ENCODE results near the gene MRPL53. TPM values are rescaled to one million over a fixed set of nuclear protein-coding genes. Genes with fewer than 3 reads are reported as not detected.

Gene MRPL53
- total and polyA plus RNA-seq, 4 donors, result 12.6 to 72.5 (median 36.1) TPM

DNA sequence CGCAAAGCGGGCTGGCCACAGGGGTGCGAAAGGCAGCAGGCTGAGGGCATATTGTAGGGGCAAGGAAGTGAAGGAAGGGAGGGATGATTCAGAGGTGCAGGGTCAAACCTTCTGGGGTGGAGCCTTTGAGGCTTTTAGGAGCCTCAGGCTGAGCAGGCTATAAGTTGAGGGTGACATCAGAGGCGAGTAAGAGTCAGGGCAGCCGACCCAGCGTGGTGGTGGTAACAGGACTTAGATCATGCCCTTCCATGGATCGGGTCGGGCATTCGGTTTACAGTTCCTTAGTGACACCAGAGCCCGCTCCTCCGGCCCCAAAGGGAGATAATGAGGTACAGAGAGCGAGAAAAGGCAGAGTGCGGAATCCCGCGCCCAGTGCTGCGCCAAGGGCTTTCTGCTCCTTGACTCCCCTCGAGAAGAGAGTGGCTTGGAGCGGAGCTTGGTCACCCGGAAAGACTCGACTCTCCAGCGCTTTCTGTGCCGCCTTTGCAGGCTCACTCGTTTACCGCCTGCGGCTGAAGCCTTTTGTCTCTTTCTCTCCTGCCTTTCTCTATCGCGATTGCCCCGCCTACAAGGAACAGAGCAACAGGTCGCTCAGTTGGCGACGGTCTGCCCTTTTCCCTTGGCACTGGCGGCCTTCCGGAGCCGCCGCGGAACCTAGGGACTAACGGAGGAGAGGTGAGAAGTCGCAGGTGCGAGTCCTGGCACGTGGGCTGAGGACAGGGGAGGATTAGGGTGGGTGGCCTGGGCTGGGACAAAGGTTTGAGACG is 26.2 kb upstream of the MRPL53 start:
- no peaks in the 10 kb centered on the region for H3K9me3 ChIP-seq (ENCODE audit: control insufficient read depth in 4 of 4, low read length in 3 of 4)
- H3K27ac ChIP-seq (ENCODE audit: low read depth in 1 of 2, low read length in 2 of 2), result no peak overlapping the region
- peak overlapping the region in 1 of 2 donors; percentile 23 for H3K9ac ChIP-seq (ENCODE audit: low read depth in 1 of 2, low read length in 2 of 2)
- peaks cover 0 to 4% (median 2%) of the 10 kb centered on the region in 4 donors for H3K36me3 ChIP-seq (ENCODE audit: control insufficient read depth in 4 of 4, insufficient read depth in 3 of 4, low read depth in 1 of 4, low read length in 3 of 4)
- H3K27me3 ChIP-seq (ENCODE audit: control insufficient read depth in 4 of 4, insufficient read depth in 4 of 4, low read length in 3 of 4), result no peaks in the 10 kb centered on the region
- peaks cover 17 to 72% (median 54%) of the 10 kb centered on the region in 4 donors for H3K4me1 ChIP-seq (ENCODE audit: control insufficient read depth in 4 of 4, insufficient read depth in 4 of 4, low read length in 3 of 4)
- DNase-seq (ENCODE audit: low spot score), result no peak
- TF ChIP-seq GABPA (IDR thresholded peaks at IDR 0.05 in 1 of 2, conservative IDR thresholded peaks at IDR 0.05 in 1 of 2) (no peak), FOXA2 (IDR thresholded peaks at IDR 0.05) (no peak), YY1 (IDR thresholded peaks at IDR 0.05) (no peak), TAF1 (conservative IDR thresholded peaks at IDR 0.05) (no peak), HNF4G (IDR thresholded peaks at IDR 0.05) (no peak), NR2F2 (IDR thresholded peaks at IDR 0.05) (no peak), RAD21 (IDR thresholded peaks at IDR 0.05) (no peak), EGR1 (IDR thresholded peaks at IDR 0.05; ENCODE audit: low read depth in 2 of 2) (no peak), FOXA1 (IDR thresholded peaks at IDR 0.05) (no peak), HNF4A (conservative IDR thresholded peaks at IDR 0.05) (no peak), JUND (IDR thresholded peaks at IDR 0.05) (no peak), RXRA (IDR thresholded peaks at IDR 0.05) (no peak), SP1 (IDR thresholded peaks at IDR 0.05) (no peak)
- TF ChIP-seq, protein P1, sequence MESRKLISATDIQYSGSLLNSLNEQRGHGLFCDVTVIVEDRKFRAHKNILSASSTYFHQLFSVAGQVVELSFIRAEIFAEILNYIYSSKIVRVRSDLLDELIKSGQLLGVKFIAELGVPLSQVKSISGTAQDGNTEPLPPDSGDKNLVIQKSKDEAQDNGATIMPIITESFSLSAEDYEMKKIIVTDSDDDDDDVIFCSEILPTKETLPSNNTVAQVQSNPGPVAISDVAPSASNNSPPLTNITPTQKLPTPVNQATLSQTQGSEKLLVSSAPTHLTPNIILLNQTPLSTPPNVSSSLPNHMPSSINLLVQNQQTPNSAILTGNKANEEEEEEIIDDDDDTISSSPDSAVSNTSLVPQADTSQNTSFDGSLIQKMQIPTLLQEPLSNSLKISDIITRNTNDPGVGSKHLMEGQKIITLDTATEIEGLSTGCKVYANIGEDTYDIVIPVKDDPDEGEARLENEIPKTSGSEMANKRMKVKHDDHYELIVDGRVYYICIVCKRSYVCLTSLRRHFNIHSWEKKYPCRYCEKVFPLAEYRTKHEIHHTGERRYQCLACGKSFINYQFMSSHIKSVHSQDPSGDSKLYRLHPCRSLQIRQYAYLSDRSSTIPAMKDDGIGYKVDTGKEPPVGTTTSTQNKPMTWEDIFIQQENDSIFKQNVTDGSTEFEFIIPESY (IDR thresholded peaks at IDR 0.05), result no peak
- TF ChIP-seq, protein P2, sequence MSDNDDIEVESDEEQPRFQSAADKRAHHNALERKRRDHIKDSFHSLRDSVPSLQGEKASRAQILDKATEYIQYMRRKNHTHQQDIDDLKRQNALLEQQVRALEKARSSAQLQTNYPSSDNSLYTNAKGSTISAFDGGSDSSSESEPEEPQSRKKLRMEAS (IDR thresholded peaks at IDR 0.05), result no peak
- TF ChIP-seq, protein P3, sequence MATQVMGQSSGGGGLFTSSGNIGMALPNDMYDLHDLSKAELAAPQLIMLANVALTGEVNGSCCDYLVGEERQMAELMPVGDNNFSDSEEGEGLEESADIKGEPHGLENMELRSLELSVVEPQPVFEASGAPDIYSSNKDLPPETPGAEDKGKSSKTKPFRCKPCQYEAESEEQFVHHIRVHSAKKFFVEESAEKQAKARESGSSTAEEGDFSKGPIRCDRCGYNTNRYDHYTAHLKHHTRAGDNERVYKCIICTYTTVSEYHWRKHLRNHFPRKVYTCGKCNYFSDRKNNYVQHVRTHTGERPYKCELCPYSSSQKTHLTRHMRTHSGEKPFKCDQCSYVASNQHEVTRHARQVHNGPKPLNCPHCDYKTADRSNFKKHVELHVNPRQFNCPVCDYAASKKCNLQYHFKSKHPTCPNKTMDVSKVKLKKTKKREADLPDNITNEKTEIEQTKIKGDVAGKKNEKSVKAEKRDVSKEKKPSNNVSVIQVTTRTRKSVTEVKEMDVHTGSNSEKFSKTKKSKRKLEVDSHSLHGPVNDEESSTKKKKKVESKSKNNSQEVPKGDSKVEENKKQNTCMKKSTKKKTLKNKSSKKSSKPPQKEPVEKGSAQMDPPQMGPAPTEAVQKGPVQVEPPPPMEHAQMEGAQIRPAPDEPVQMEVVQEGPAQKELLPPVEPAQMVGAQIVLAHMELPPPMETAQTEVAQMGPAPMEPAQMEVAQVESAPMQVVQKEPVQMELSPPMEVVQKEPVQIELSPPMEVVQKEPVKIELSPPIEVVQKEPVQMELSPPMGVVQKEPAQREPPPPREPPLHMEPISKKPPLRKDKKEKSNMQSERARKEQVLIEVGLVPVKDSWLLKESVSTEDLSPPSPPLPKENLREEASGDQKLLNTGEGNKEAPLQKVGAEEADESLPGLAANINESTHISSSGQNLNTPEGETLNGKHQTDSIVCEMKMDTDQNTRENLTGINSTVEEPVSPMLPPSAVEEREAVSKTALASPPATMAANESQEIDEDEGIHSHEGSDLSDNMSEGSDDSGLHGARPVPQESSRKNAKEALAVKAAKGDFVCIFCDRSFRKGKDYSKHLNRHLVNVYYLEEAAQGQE (IDR thresholded peaks at IDR 0.05), result no peak
- TF ChIP-seq, protein P4, sequence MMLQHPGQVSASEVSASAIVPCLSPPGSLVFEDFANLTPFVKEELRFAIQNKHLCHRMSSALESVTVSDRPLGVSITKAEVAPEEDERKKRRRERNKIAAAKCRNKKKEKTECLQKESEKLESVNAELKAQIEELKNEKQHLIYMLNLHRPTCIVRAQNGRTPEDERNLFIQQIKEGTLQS (IDR thresholded peaks at IDR 0.05), result no peak
- TF ChIP-seq, protein P5, sequence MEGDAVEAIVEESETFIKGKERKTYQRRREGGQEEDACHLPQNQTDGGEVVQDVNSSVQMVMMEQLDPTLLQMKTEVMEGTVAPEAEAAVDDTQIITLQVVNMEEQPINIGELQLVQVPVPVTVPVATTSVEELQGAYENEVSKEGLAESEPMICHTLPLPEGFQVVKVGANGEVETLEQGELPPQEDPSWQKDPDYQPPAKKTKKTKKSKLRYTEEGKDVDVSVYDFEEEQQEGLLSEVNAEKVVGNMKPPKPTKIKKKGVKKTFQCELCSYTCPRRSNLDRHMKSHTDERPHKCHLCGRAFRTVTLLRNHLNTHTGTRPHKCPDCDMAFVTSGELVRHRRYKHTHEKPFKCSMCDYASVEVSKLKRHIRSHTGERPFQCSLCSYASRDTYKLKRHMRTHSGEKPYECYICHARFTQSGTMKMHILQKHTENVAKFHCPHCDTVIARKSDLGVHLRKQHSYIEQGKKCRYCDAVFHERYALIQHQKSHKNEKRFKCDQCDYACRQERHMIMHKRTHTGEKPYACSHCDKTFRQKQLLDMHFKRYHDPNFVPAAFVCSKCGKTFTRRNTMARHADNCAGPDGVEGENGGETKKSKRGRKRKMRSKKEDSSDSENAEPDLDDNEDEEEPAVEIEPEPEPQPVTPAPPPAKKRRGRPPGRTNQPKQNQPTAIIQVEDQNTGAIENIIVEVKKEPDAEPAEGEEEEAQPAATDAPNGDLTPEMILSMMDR (IDR thresholded peaks at IDR 0.05; ENCODE audit: low read depth, low read length, missing input control), result no peak
- 13% methylated on average over 41 of the region's 41 CpGs for WGBS
- H3K4me3 ChIP-seq (ENCODE audit: low read depth in 1 of 3, low read length in 3 of 3), result peak overlapping the region; percentile 7 to 50 (median 50)
